Measurements from ENCODE around the gene SATL1. TPM values are rescaled to one million over a fixed set of nuclear protein-coding genes. Genes with fewer than 3 reads are reported as not detected.

Gene SATL1
- total and polyA plus RNA-seq, 2 of the 13 experiments (the other 11 are each of a cell fraction or from before 2014, with no cell fraction given), result not detected

- in situ Hi-C loops (cut with HindIII; ENCODE audit: extremely low pct_ligation_motif_present, low pct_unique_long_range_greater_than_20kb) (loop anchor here (10.0 kb wide), 1 partner anchor 430 kb away; no protein-coding TSS in a partner anchor), intact Hi-C loops (cut with micrococcal nuclease; ENCODE audit: unreplicated experiment) (no loop called here)
- no peak overlapping the region for H3K4me2 ChIP-seq (ENCODE audit: low read depth, low read length)
- no peaks in the 10 kb centered on the region for H3K36me3 ChIP-seq (replicated peaks in 1 of 2; ENCODE audit: control insufficient read depth in 1 of 2, insufficient read depth in 2 of 2, low read length in 2 of 2)
- no peaks in the 10 kb centered on the region for H3K79me2 ChIP-seq (ENCODE audit: insufficient read depth, low read length)
- DNase-seq (ENCODE audit: low spot score), result no peak
- H3K27ac ChIP-seq (ENCODE audit: extremely low read length, insufficient read depth, low read length), result no peak overlapping the region
- H3K9ac ChIP-seq (ENCODE audit: insufficient read depth, low read depth, low read length), result no peak overlapping the region
- TF ChIP-seq TRAFD1 (CRISPR knock-in tag; IDR thresholded peaks at IDR 0.05; ENCODE audit: borderline replicate concordance) (no peak), HNF4G (IDR thresholded peaks at IDR 0.05; ENCODE audit: borderline replicate concordance, low read depth, low read length) (no peak), HNF4G (CRISPR knock-in tag; IDR thresholded peaks at IDR 0.05; ENCODE audit: borderline replicate concordance, low read depth) (no peak), PTBP1 (IDR thresholded peaks at IDR 0.05; ENCODE audit: low read depth, low read length, poor library complexity, severe bottlenecking) (no peak)
- ATAC-seq, result no peak
- no peaks in the 10 kb centered on the region for H3K9me3 ChIP-seq (ENCODE audit: low read length)
- no peak overlapping the region for H3K4me3 ChIP-seq (replicated peaks in 1 of 3; ENCODE audit: insufficient read depth in 1 of 3, low read depth in 2 of 3, low read length in 3 of 3)
- no peaks in the 10 kb centered on the region for H3K27me3 ChIP-seq (ENCODE audit: control insufficient read depth in 1 of 2, insufficient read depth in 2 of 2, low read length in 2 of 2)
- ChIA-PET POLR2A (no interaction called here), CTCF (ENCODE audit: low intra/inter-chr PET ratio, low total read pairs) (no interaction called here)
- 0% methylated on average over 1 of the region's 1 CpG for WGBS (ENCODE audit: low lambda C conversion rate)
- H4K20me1 ChIP-seq (ENCODE audit: insufficient read depth, low read length), result no peaks in the 10 kb centered on the region
- no peak for FAIRE-seq
- no peak overlapping the region for H2AFZ ChIP-seq (ENCODE audit: low read length)
- peaks cover 7% of the 10 kb centered on the region for H3K4me1 ChIP-seq (ENCODE audit: insufficient read depth, low read length)
- no TSS peak for BruUV-seq (replicated peaks)
Measured at GRCh38 chrX:85115252-85115651, 128.3 kb downstream of the SATL1 start.

GRCh38 chrX:85114776-85115175 is 128.8 kb downstream of the SATL1 start:
- Histone ChIP-seq H3K9me3 (ENCODE audit: low read length) (no peaks in the 10 kb centered on the region), H2AFZ (ENCODE audit: low read length) (no peak overlapping the region), H3K36me3 (replicated peaks in 1 of 2; ENCODE audit: control insufficient read depth in 1 of 2, insufficient read depth in 2 of 2, low read length in 2 of 2) (no peaks in the 10 kb centered on the region), H3K27me3 (ENCODE audit: control insufficient read depth in 1 of 2, insufficient read depth in 2 of 2, low read length in 2 of 2) (no peaks in the 10 kb centered on the region), H3K27ac (ENCODE audit: extremely low read length, insufficient read depth, low read length) (no peak overlapping the region), H3K79me2 (ENCODE audit: insufficient read depth, low read length) (no peaks in the 10 kb centered on the region), H3K4me2 (ENCODE audit: low read depth, low read length) (no peak overlapping the region), H3K4me1 (ENCODE audit: insufficient read depth, low read length) (peaks cover 7% of the 10 kb centered on the region), H3K9ac (ENCODE audit: insufficient read depth, low read depth, low read length) (no peak overlapping the region), H4K20me1 (ENCODE audit: insufficient read depth, low read length) (no peaks in the 10 kb centered on the region), H3K4me3 (replicated peaks in 1 of 3; ENCODE audit: insufficient read depth in 1 of 3, low read depth in 2 of 3, low read length in 3 of 3) (no peak overlapping the region)
- no peak for FAIRE-seq
- DNase-seq (ENCODE audit: low spot score), result no peak
- TF ChIP-seq ZNF660 (CRISPR knock-in tag; IDR thresholded peaks at IDR 0.05; ENCODE audit: borderline replicate concordance, low read depth), result no peak
- TF ChIP-seq U2AF1 (optimal IDR thresholded peaks at IDR 0.05; ENCODE audit: low read depth, low read length), result no peak
- TF ChIP-seq ZFP36 (IDR thresholded peaks at IDR 0.05; ENCODE audit: borderline replicate concordance, low read depth, low read length, partially characterized antibody), result no peak
- TF ChIP-seq ETS1 (CRISPR knock-in tag; IDR thresholded peaks at IDR 0.05), result no peak
- no peak for TF ChIP-seq ZNF160 (CRISPR knock-in tag; IDR thresholded peaks at IDR 0.05)
- no peak for TF ChIP-seq REPIN1 (CRISPR knock-in tag; IDR thresholded peaks at IDR 0.05; ENCODE audit: borderline replicate concordance, low read depth)
- TF ChIP-seq ATF5 (CRISPR knock-in tag; IDR thresholded peaks at IDR 0.05; ENCODE audit: low read depth), result no peak
- POLR2A ChIA-PET, result no interaction called here
- no TSS peak for BruUV-seq (replicated peaks)
- intact Hi-C loops (cut with micrococcal nuclease; ENCODE audit: unreplicated experiment), result no loop called here
- in situ Hi-C loops (cut with HindIII; ENCODE audit: extremely low pct_ligation_motif_present, low pct_unique_long_range_greater_than_20kb), result loop anchor here (10.0 kb wide), 1 partner anchor 430 kb away; no protein-coding TSS in a partner anchor
- CTCF ChIA-PET (ENCODE audit: low intra/inter-chr PET ratio, low total read pairs), result no interaction called here
- no peak for ATAC-seq

Data from HepG2 (cell line).